GM18498 (cell line): ENCODE results near the gene DCPS.
"Not testable (repeated sequence)": the region's sequence is repeated elsewhere in the genome, so short reads cannot be mapped to it uniquely, and the experiment has no call there.

Experiments
- ATAC-seq: cut with Tn5 transposase; IDR thresholded peaks from one replicate; pipeline ENCODE4 v1.9.1; 2021; ENCODE audit warnings: mild to moderate bottlenecking, moderate library complexity; ENCODE audit not compliant: unreplicated experiment

DCPS gene

GRCh38 chr11:126344141-126345080 is 40.6 kb downstream of the DCPS start:
- no peak for ATAC-seq

GRCh38 chr11:126345283-126345682 is 41.4 kb downstream of the DCPS start:
- no peak for ATAC-seq

- ATAC-seq, result no peak
These were observed 42.1 kb downstream of the DCPS start for GRCh38 chr11:126345759-126346585.

- no peak for ATAC-seq
These were observed 42.7 kb downstream of the DCPS start for GRCh38 chr11:126346586-126346940.

GRCh38 chr11:126346946-126347345 is 43.1 kb downstream of the DCPS start:
- not testable (repeated sequence) for ATAC-seq

GRCh38 chr11:126347751-126348668 is 44.1 kb downstream of the DCPS start:
- ATAC-seq, result no peak

GRCh38 chr11:126348806-126349582 is 45.1 kb downstream of the DCPS start:
- ATAC-seq, result no peak

- no peak for ATAC-seq
These were observed 47.0 kb downstream of the DCPS start for GRCh38 chr11:126350836-126351235.

GRCh38 chr11:126352163-126352562 is 48.3 kb downstream of the DCPS start:
- ATAC-seq, result no peak

GRCh38 chr11:126352934-126353801 is 49.3 kb downstream of the DCPS start:
- no peak for ATAC-seq

GRCh38 chr11:126354631-126355323 is 50.9 kb downstream of the DCPS start:
- peak; percentile 41 for ATAC-seq

GRCh38 chr11:126355324-126355925 is 51.6 kb downstream of the DCPS start, which contains the start of gene ST3GAL4:
Gene ST3GAL4 (plus strand): TSS chr11:126355686. CDS start chr11:126406156, 50,470 bp downstream.
- peak; percentile 76 for ATAC-seq

- peak; percentile 20 for ATAC-seq
These were observed 52.4 kb downstream of the DCPS start for GRCh38 chr11:126355926-126356897.

- no peak for ATAC-seq
These were observed 53.4 kb downstream of the DCPS start for GRCh38 chr11:126357055-126357962.

- no peak for ATAC-seq
These were observed 54.3 kb downstream of the DCPS start for GRCh38 chr11:126357969-126358762.
